Left lung (tissue), 10 donors: Measurements from ENCODE around the gene SMIM7. TPM values are rescaled to one million over a fixed set of nuclear protein-coding genes. Genes with fewer than 3 reads are reported as not detected.

Experiments used
- ATAC-seq: fragments of 200-7000 bp; cut with Tn5 transposase; one replicate; pipeline ENCODE4 v1.9.1; 2020; ENCODE audit warnings: moderate library complexity
- DNase-seq, 4 donors: peaks; one replicate each; pipeline ENCODE4 v3.0.0-alpha.2; 2013 to 2020
- H3K27ac ChIP-seq, 2 donors: fragments of 200-600 bp; sonication (generic) in 1 of 2; one replicate each; pipeline versions ENCODE4 v1.5.0 to v1.8.0; 2020 to 2021
- H3K27me3 ChIP-seq, 2 donors: fragments of 200-600 bp; sonication (generic) in 1 of 2; one replicate each; pipeline versions ENCODE4 v1.5.0 to v1.8.0; 2020 to 2021
- H3K36me3 ChIP-seq, 2 donors: fragments of 200-600 bp; sonication (generic) in 1 of 2; one replicate each; pipeline versions ENCODE4 v1.5.0 to v1.8.0; 2020 to 2021
- H3K4me1 ChIP-seq, 2 donors: fragments of 200-600 bp; one replicate each; pipeline ENCODE4 v1.8.0; 2021
- H3K4me3 ChIP-seq, 2 donors: fragments of 200-600 bp; sonication (generic) in 1 of 2; one replicate each; pipeline versions ENCODE4 v1.5.0 to v1.8.0; 2020 to 2021; ENCODE audit warnings: mild to moderate bottlenecking in 1 of 2
- H3K9me3 ChIP-seq, 2 donors: fragments of 200-600 bp; sonication (generic) in 1 of 2; one replicate each; pipeline versions ENCODE4 v1.5.0 to v1.8.0; 2020 to 2021
- intact Hi-C, 2 donors: fragments of 100-400 bp; cut with DNase I; formaldehyde crosslinking; loops; one replicate each; pipeline versions ENCODE4 v1.11.2 to v1.14.2; 2022
- polyA plus RNA-seq, 6 donors: library from polyadenylated mRNA; unstranded; fragments of 120-200 nt; gene quantifications; one replicate each; pipeline ENCODE4 v1.2.1, GENCODE V29; 2013; ENCODE audit not compliant: insufficient read length in 6 of 6
- total RNA-seq, 2 donors: library from RNA; stranded (reverse); fragmentation: NEBNext Ultra II Directional; extraction: Animal tissue kit (Norgen Biotek cat#: 25700); gene quantifications; one replicate each; pipeline ENCODE4 v1.2.1, GENCODE V29; 2021
- TF ChIP-seq, protein P1 (sequence below), 2 donors: fragments of 200-600 bp; sonication (generic) in 1 of 2; IDR thresholded peaks; one replicate each; pipeline versions ENCODE4 v1.5.0 to v1.8.0; 2021; ENCODE audit warnings: antibody characterized with exemption in 2 of 2
- donor health status: DM: no; HTN: yes; CAD: no.
- donor health status: DM: no; HTN: no; CAD: no.

Gene SMIM7
- total and polyA plus RNA-seq, 8 donors, result 70.7 to 112 (median 99.6) TPM

DNA sequence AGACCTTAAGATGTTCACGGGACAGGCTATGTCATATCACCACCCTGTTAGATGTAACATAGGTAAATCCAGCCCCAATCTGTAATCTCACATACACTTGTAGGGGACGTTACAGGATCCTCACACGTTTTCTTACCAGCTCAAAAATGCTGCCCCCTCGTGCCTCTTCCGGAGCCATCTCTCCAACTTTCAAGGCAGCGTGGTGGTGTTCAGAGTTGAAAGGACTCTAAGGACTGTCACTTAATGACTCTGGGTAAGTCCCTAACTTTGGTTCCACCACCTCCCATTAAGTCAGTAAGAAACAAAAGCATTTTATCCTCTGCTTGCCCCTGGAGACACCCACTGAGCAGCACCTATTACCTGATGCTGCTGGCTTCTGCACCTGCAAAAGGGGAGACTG lies 36.4 kb downstream of the SMIM7 start:
- no peak for ATAC-seq
- no peak overlapping the region for H3K27ac ChIP-seq
- H3K9me3 ChIP-seq, result no peaks in the 10 kb centered on the region
- TF ChIP-seq, protein P1, sequence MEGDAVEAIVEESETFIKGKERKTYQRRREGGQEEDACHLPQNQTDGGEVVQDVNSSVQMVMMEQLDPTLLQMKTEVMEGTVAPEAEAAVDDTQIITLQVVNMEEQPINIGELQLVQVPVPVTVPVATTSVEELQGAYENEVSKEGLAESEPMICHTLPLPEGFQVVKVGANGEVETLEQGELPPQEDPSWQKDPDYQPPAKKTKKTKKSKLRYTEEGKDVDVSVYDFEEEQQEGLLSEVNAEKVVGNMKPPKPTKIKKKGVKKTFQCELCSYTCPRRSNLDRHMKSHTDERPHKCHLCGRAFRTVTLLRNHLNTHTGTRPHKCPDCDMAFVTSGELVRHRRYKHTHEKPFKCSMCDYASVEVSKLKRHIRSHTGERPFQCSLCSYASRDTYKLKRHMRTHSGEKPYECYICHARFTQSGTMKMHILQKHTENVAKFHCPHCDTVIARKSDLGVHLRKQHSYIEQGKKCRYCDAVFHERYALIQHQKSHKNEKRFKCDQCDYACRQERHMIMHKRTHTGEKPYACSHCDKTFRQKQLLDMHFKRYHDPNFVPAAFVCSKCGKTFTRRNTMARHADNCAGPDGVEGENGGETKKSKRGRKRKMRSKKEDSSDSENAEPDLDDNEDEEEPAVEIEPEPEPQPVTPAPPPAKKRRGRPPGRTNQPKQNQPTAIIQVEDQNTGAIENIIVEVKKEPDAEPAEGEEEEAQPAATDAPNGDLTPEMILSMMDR (IDR thresholded peaks at IDR 0.05), result no peak
- no peak for DNase-seq
- H3K4me1 ChIP-seq, result peaks cover 22 to 77% of the 10 kb centered on the region in 2 donors
- no peak overlapping the region for H3K4me3 ChIP-seq
- intact Hi-C loops, result loop anchor here in 1 of 2 donors (10.0 kb wide), 1 partner anchor 49 kb away; the partner anchor contains the start of gene SLC35E1
- no peaks in the 10 kb centered on the region for H3K27me3 ChIP-seq
- H3K36me3 ChIP-seq, result peaks cover 0 to 7% of the 10 kb centered on the region in 2 donors

DNA sequence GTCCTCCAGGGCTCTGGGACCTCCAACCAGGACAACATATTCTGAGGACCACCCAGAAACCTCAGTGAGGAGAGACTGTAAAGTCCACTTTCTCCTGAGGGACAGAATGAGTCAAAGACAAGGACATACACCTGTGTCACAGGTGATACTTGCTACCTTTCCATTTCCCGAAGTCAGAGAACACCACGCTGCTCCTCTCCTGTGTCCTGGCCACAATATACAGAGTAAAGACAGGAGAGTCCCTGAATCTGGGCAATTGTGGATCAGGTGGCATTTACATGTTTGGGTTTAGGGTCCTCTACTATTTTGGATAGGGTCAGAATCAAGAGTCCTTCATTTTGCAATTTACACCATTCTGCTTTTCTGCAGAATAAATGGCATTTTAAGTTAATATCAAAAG lies 36.9 kb downstream of the SMIM7 start:
- Histone ChIP-seq H3K4me1 (peaks cover 22 to 82% of the 10 kb centered on the region in 2 donors), H3K9me3 (no peaks in the 10 kb centered on the region), H3K4me3 (no peak overlapping the region), H3K27me3 (no peaks in the 10 kb centered on the region), H3K36me3 (peaks cover 0 to 7% of the 10 kb centered on the region in 2 donors), H3K27ac (no peak overlapping the region)
- DNase-seq (no peak), ATAC-seq (no peak)
- intact Hi-C loops, result loop anchor here in 1 of 2 donors (10.0 kb wide), 1 partner anchor 48 kb away; the partner anchor contains the start of gene SLC35E1
- TF ChIP-seq, protein P1 (IDR thresholded peaks at IDR 0.05), result no peak

DNA sequence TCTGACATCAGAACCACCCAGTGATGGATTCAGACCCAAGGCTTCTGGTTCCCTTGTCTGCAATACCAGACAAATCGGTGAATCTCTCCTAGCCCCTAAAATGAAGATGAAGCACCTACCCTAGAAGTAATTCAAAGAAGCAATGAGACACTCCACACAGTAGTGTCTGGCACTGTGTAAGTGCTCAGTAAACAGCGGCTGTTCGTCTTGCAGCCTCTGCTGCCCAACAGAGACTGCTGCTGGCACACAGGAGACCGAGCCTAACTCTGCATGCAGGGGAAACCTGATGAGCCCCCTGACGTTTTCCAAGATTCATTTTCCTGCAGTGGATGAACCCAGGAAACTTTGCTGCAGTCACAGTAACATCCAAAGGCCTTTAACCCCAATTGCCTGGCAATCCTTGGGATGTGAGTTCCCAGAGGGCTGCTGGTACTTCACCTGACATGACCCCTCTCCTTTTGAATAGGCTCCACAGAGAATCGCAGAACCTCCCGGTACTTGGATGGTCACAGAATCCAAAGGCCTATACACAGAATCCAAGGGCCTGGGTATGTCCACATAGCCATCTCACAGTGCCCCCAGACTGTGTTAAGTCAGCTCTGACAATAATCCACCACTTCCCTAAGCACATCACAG lies 38.7 kb downstream of the SMIM7 start:
- peaks cover 16 to 72% of the 10 kb centered on the region in 2 donors for H3K4me1 ChIP-seq
- no peak for ATAC-seq
- no peak for DNase-seq

DNA sequence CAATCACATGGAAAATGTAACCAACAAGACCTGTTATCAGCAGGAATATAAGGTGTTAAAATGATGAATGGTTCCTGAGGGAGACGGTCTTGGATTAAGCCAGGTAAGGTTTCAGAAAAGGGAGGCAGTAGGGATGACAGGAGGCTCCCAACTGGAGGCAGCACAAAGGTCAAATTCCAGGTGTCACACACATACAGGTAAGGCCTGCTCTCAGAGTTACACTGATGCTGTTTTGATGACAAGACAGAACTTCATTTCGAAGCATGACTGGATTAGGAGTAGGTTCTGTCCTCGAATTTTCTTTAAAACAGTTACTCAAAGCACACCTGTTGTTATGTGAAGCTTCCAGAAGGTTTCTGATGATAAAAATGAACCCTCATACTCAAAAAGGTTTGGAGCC lies 39.4 kb downstream of the SMIM7 start:
- Histone ChIP-seq H3K4me3 (no peak overlapping the region), H3K36me3 (peaks cover 0 to 7% of the 10 kb centered on the region in 2 donors), H3K27me3 (no peaks in the 10 kb centered on the region), H3K4me1 (peaks cover 9 to 72% of the 10 kb centered on the region in 2 donors), H3K27ac (no peak overlapping the region), H3K9me3 (no peaks in the 10 kb centered on the region)
- no peak for DNase-seq
- TF ChIP-seq, protein P1 (IDR thresholded peaks at IDR 0.05), result no peak
- no peak for ATAC-seq
- intact Hi-C loops, result loop anchor here in 1 of 2 donors (10.0 kb wide), 1 partner anchor 46 kb away; the partner anchor contains the start of gene SLC35E1

More for the DNA sequence above, 38.7 kb downstream of the SMIM7 start:
- Histone ChIP-seq H3K36me3 (peaks cover 0 to 7% of the 10 kb centered on the region in 2 donors), H3K9me3 (no peaks in the 10 kb centered on the region), H3K4me3 (no peak overlapping the region), H3K27ac (no peak overlapping the region), H3K27me3 (no peaks in the 10 kb centered on the region)
- TF ChIP-seq, protein P1 (IDR thresholded peaks at IDR 0.05), result no peak
- intact Hi-C loops, result loop anchor here in 1 of 2 donors (10.0 kb wide), 1 partner anchor 46 kb away; the partner anchor contains the start of gene SLC35E1

DNA sequence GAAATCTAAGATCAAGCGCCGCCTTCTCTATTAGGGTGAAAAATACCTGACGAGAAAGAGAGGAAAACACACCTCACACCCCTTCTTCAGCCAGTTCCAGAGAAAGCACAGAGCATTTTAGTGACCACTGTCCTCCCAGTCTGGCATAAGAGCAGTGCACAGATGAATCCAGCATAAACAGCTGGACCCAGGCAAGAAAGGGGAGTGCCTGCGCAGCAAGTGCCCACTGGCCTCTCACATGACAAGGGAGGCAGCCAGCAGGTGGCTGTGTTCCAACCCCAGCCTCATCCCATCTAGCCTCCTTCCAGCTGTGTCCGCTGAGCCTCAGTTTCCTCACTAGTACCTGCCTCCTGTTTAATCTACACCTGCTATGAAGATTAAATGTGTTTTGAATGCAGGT lies 39.9 kb downstream of the SMIM7 start:
- Histone ChIP-seq H3K36me3 (peaks cover 0 to 7% of the 10 kb centered on the region in 2 donors), H3K27ac (no peak overlapping the region), H3K9me3 (no peaks in the 10 kb centered on the region), H3K27me3 (no peaks in the 10 kb centered on the region), H3K4me1 (peaks cover 8 to 72% of the 10 kb centered on the region in 2 donors), H3K4me3 (no peak overlapping the region)
- intact Hi-C loops, result loop anchor here in 1 of 2 donors (10.0 kb wide), 1 partner anchor 45 kb away; the partner anchor contains the start of gene SLC35E1
- TF ChIP-seq, protein P1 (IDR thresholded peaks at IDR 0.05), result no peak
- DNase-seq (no peak), ATAC-seq (no peak)
